ENCODE results near the gene FRY.

Gene FRY

GRCh38 chr13:32017474-32017873, 14.1 kb upstream of the FRY start:
- no peak for DNase-seq

GRCh38 chr13:32019612-32020233, 11.9 kb upstream of the FRY start:
- no peak for DNase-seq

GRCh38 chr13:32021785-32022184, 9.8 kb upstream of the FRY start:
- DNase-seq = no peak

- DNase-seq = no peak
These were observed 9.3 kb upstream of the FRY start for GRCh38 chr13:32022311-32022710.

- no peak for DNase-seq
These were observed 8.5 kb upstream of the FRY start for GRCh38 chr13:32023096-32023495.

- no peak for DNase-seq
These were observed 7.9 kb upstream of the FRY start for GRCh38 chr13:32023698-32024097.

- no peak for DNase-seq
These were observed 6.8 kb upstream of the FRY start for GRCh38 chr13:32024750-32025149.

- DNase-seq = no peak
These were observed 5.8 kb upstream of the FRY start for GRCh38 chr13:32025730-32026129.

GRCh38 chr13:32026623-32027022, 5.0 kb upstream of the FRY start:
- DNase-seq = no peak

- DNase-seq = no peak
These were observed 2.9 kb upstream of the FRY start for GRCh38 chr13:32028711-32029110.

GRCh38 chr13:32029684-32030083, 1.9 kb upstream of the FRY start:
- no peak for DNase-seq

- DNase-seq = no peak
These were observed 319 bp downstream of the FRY start for GRCh38 chr13:32031815-32032370.

- no peak for DNase-seq
These were observed 1.2 kb downstream of the FRY start for GRCh38 chr13:32032759-32033158.

- no peak for DNase-seq
These were observed 2.2 kb downstream of the FRY start for GRCh38 chr13:32033744-32034143.

GRCh38 chr13:32035716-32036115, 4.1 kb downstream of the FRY start:
- DNase-seq = no peak

- no peak for DNase-seq
These were observed 4.6 kb downstream of the FRY start for GRCh38 chr13:32036126-32036695.

- no peak for DNase-seq
These were observed 5.2 kb downstream of the FRY start for GRCh38 chr13:32036757-32037156.

GRCh38 chr13:32037471-32037870, 5.9 kb downstream of the FRY start:
- DNase-seq = no peak

- no peak for DNase-seq
These were observed 6.8 kb downstream of the FRY start for GRCh38 chr13:32038343-32038742.

GRCh38 chr13:32039056-32039455, 7.5 kb downstream of the FRY start:
- no peak for DNase-seq

- no peak for DNase-seq
These were observed 8.0 kb downstream of the FRY start for GRCh38 chr13:32039528-32039927.

GRCh38 chr13:32040052-32040642, 8.6 kb downstream of the FRY start:
- no peak for DNase-seq

GRCh38 chr13:32040689-32041088, 9.1 kb downstream of the FRY start:
- no peak for DNase-seq

GRCh38 chr13:32041429-32041828, 9.9 kb downstream of the FRY start:
- no peak for DNase-seq

- DNase-seq = no peak
These were observed 11.0 kb downstream of the FRY start for GRCh38 chr13:32042551-32042950.

Measured in SIG-M5 (cell line).